BLaER1 (cell line): ENCODE results near the gene LRIG3.
A peak's percentile ranks its signal among the peaks of the same experiment; 100 is the strongest.
"Not testable (repeated sequence)": the region's sequence is repeated elsewhere in the genome, so short reads cannot be mapped to it uniquely, and the experiment has no call there.

ENCODE experiments used
- H3K27ac ChIP-seq: shearing (Covaris generic); formaldehyde crosslinking; 2 replicates; pipeline ENCODE4 v1.8.1; 2022
- H3K27me3 ChIP-seq: shearing (Covaris generic); formaldehyde crosslinking; 2 replicates; pipeline ENCODE4 v1.8.1; 2022
- H3K36me3 ChIP-seq: shearing (Covaris generic); formaldehyde crosslinking; 2 replicates; pipeline ENCODE4 v1.8.1; 2022
- H3K4me1 ChIP-seq: shearing (Covaris generic); formaldehyde crosslinking; 2 replicates; pipeline ENCODE4 v1.8.1; 2022
- H3K4me2 ChIP-seq: shearing (Covaris generic); formaldehyde crosslinking; 2 replicates; pipeline ENCODE4 v1.8.1; 2022
- H3K4me3 ChIP-seq: shearing (Covaris generic); formaldehyde crosslinking; 2 replicates; pipeline ENCODE4 v1.8.1; 2022
- H3K9ac ChIP-seq: shearing (Covaris generic); formaldehyde crosslinking; 2 replicates; pipeline ENCODE4 v1.8.1; 2022
- H3K9me3 ChIP-seq: shearing (Covaris generic); formaldehyde crosslinking; 2 replicates; pipeline ENCODE4 v1.8.1; 2022
- H4K20me1 ChIP-seq: shearing (Covaris generic); formaldehyde crosslinking; 2 replicates; pipeline ENCODE4 v1.8.1; 2022
- Cebpa-rat ChIP-seq: shearing (Covaris generic); IDR thresholded peaks from 2 replicates; pipeline ENCODE4 v1.8.1; 2022

Gene LRIG3

DNA sequence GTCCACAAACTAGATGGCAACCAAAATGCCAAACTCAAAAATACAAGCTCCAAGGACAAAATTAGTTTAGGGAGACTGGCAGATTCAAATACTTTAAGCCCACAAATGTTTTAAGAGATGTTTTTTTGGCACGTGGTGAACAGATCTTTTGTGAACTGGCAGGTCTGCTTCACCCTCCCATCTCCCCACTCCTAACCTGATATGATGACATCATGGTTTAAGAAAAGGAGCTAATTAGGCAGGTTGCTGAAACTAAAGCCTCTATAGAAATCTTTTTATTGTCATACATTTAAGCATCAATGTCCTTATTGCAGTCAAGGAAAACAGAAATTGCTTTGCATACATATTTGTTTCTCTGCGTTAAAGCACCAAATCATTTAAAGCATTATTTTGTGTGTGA, 5.8 kb downstream of the LRIG3 start:
- TF ChIP-seq Cebpa-rat, result no peak
- no peak overlapping the region for H3K4me2 ChIP-seq
- H3K4me3 ChIP-seq, result no peak overlapping the region
- H3K27me3 ChIP-seq, result no peaks in the 10 kb centered on the region
- peaks cover 2% of the 10 kb centered on the region for H3K9me3 ChIP-seq
- H3K36me3 ChIP-seq, result no peaks in the 10 kb centered on the region
- H3K4me1 ChIP-seq, result no peaks in the 10 kb centered on the region
- H3K9ac ChIP-seq, result no peak overlapping the region
- no peak overlapping the region for H3K27ac ChIP-seq
- no peaks in the 10 kb centered on the region for H4K20me1 ChIP-seq

GRCh38 chr12:58907391-58907790, 12.9 kb downstream of the LRIG3 start:
- Histone ChIP-seq H3K27ac (no peak overlapping the region), H3K4me3 (no peak overlapping the region), H3K9ac (no peak overlapping the region), H4K20me1 (no peaks in the 10 kb centered on the region), H3K27me3 (no peaks in the 10 kb centered on the region), H3K4me1 (no peaks in the 10 kb centered on the region), H3K36me3 (no peaks in the 10 kb centered on the region), H3K4me2 (no peak overlapping the region), H3K9me3 (no peaks in the 10 kb centered on the region)
- TF ChIP-seq Cebpa-rat, result no peak

GRCh38 chr12:58906917-58907316, 13.4 kb downstream of the LRIG3 start:
- Histone ChIP-seq H4K20me1 (no peaks in the 10 kb centered on the region), H3K4me2 (no peak overlapping the region), H3K9me3 (no peaks in the 10 kb centered on the region), H3K36me3 (no peaks in the 10 kb centered on the region), H3K9ac (no peak overlapping the region), H3K4me1 (no peaks in the 10 kb centered on the region), H3K27ac (no peak overlapping the region), H3K4me3 (no peak overlapping the region), H3K27me3 (no peaks in the 10 kb centered on the region)
- no peak for TF ChIP-seq Cebpa-rat

DNA sequence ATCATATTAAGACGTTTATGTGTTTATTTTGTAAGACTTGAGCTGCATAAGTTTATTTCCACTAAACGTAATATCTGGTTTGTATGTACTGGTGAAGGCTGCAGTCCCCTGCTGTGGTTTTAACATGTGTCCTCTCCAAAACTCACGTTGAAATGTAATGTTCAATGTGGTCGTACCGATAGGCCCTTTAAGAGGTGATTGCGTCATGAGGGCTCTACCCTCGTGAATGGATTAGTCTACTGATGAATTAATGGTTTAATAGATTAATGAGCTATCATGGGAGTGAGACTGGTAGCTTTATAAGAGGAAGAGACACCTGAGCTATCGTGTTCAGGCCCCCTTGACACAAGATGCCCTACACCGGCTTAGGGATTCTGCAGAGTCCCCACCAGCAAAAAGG, 14.9 kb downstream of the LRIG3 start:
- no peak overlapping the region for H3K4me3 ChIP-seq

GRCh38 chr12:58902726-58903125, 17.6 kb downstream of the LRIG3 start:
- H3K36me3 ChIP-seq, H3K27me3 ChIP-seq, H4K20me1 ChIP-seq, H3K4me3 ChIP-seq, H3K9me3 ChIP-seq, H3K4me2 ChIP-seq, H3K4me1 ChIP-seq, H3K9ac ChIP-seq, H3K27ac ChIP-seq: not testable (repeated sequence)

More for the DNA sequence above, 14.9 kb downstream of the LRIG3 start:
- no peaks in the 10 kb centered on the region for H3K9me3 ChIP-seq
- H4K20me1 ChIP-seq, result no peaks in the 10 kb centered on the region
- TF ChIP-seq Cebpa-rat, result 0 out of 2 replicates have a peak, but pooled peaks have one; percentile 18
- no peaks in the 10 kb centered on the region for H3K36me3 ChIP-seq
- no peak overlapping the region for H3K27ac ChIP-seq
- H3K27me3 ChIP-seq, result no peaks in the 10 kb centered on the region
- no peaks in the 10 kb centered on the region for H3K4me1 ChIP-seq
- no peak overlapping the region for H3K9ac ChIP-seq
- no peak overlapping the region for H3K4me2 ChIP-seq

DNA sequence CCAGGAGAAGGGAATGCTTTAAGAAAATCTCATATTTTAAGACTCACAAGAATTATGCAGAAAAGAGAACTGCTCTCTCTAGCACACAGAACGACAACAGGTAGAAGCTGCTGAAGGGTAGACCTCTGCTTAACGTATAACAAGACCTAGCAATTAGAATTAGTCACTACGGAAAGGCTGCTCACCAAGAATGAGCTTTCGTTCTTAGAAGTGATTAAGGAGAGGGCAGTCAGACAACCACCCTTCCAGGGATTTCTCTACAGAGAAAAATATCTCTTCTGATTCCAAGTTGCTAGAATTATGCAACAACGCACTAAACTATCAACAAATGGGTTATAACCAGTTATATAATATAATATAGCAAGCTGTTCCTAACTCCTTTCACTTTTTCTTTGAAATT, 18.6 kb downstream of the LRIG3 start:
- no peak for TF ChIP-seq Cebpa-rat
- H3K36me3 ChIP-seq, result no peaks in the 10 kb centered on the region
- no peaks in the 10 kb centered on the region for H3K9me3 ChIP-seq
- no peak overlapping the region for H3K4me3 ChIP-seq
- no peaks in the 10 kb centered on the region for H4K20me1 ChIP-seq
- no peaks in the 10 kb centered on the region for H3K4me1 ChIP-seq
- H3K4me2 ChIP-seq, result no peak overlapping the region
- no peak overlapping the region for H3K9ac ChIP-seq
- H3K27me3 ChIP-seq, result no peaks in the 10 kb centered on the region
- H3K27ac ChIP-seq, result no peak overlapping the region

DNA sequence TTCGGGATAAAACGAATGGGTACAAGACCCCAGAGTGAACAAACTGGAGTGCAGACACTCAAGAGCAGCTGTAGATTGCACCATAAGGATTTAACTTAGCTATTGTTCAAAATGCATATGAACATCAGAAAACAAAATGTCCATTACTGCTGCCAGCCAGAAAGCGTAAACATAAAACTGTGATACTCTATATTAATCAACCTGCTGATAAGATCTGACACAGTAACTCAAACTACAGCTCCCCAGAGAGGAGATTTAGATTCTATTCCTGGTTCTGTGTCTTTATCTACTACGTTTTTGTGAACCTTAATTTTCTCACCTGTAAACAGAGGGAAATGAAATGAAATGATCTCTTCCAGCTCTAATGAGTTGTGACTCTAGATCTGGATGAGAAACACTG, 22.3 kb downstream of the LRIG3 start:
- no peak overlapping the region for H3K4me3 ChIP-seq
- no peaks in the 10 kb centered on the region for H3K9me3 ChIP-seq
- H3K4me2 ChIP-seq, result no peak overlapping the region
- H3K9ac ChIP-seq, result no peak overlapping the region
- no peaks in the 10 kb centered on the region for H4K20me1 ChIP-seq
- no peaks in the 10 kb centered on the region for H3K4me1 ChIP-seq
- no peak for TF ChIP-seq Cebpa-rat
- no peak overlapping the region for H3K27ac ChIP-seq
- no peaks in the 10 kb centered on the region for H3K36me3 ChIP-seq
- no peaks in the 10 kb centered on the region for H3K27me3 ChIP-seq

- Histone ChIP-seq H3K27ac (no peak overlapping the region), H3K27me3 (no peaks in the 10 kb centered on the region), H3K9ac (no peak overlapping the region), H3K4me2 (no peak overlapping the region), H3K9me3 (no peaks in the 10 kb centered on the region), H3K4me1 (no peaks in the 10 kb centered on the region), H4K20me1 (no peaks in the 10 kb centered on the region), H3K4me3 (no peak overlapping the region), H3K36me3 (no peaks in the 10 kb centered on the region)
- TF ChIP-seq Cebpa-rat, result no peak
Measured at GRCh38 chr12:58896278-58896677, 24.0 kb downstream of the LRIG3 start.

DNA sequence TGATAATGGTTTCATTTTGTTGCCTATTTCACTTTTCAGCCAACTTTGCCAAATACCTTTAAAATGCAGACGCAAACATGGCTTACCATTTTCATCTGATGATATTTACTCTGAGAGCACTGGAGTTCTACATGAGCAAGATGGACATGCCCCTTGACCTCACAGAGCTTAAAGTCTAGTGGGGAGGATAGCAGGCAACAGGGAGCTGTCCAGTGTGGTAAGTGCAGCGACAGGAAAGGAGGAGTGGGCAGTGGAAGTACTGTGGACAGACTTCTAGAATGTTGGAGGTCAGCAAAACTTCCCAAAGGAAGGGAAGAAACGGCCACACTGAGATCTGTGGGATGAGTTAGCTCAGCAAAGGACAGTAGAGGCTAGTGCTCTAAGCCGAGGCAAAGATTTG, 25.3 kb downstream of the LRIG3 start:
- no peaks in the 10 kb centered on the region for H4K20me1 ChIP-seq
- no peaks in the 10 kb centered on the region for H3K36me3 ChIP-seq
- no peak overlapping the region for H3K4me3 ChIP-seq
- H3K9ac ChIP-seq, result no peak overlapping the region
- H3K27ac ChIP-seq, result no peak overlapping the region
- H3K9me3 ChIP-seq, result no peaks in the 10 kb centered on the region
- H3K4me2 ChIP-seq, result no peak overlapping the region
- no peaks in the 10 kb centered on the region for H3K27me3 ChIP-seq
- TF ChIP-seq Cebpa-rat, result no peak
- no peaks in the 10 kb centered on the region for H3K4me1 ChIP-seq

DNA sequence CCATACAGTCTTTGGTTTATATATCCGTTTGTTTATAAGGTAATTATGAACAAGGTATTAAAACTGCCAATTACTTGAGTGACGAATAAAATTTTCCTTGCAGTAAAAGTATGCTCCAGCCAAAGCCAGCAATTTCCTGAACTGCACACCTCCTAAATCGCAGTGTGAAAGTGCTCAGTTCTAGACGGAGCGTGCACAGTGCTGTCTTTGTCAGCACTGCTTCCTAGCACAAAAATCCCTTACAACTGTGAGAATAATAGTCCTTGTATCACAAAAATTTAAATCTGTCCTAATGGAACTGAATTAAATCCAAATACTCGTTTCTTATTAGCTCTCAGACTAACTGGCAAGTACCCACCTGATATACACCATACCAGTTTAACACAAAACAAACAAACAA, 26.3 kb downstream of the LRIG3 start:
- no peak for TF ChIP-seq Cebpa-rat
- no peak overlapping the region for H3K4me3 ChIP-seq
- H3K27ac ChIP-seq, result no peak overlapping the region
- no peaks in the 10 kb centered on the region for H3K9me3 ChIP-seq
- H3K36me3 ChIP-seq, result no peaks in the 10 kb centered on the region
- no peaks in the 10 kb centered on the region for H4K20me1 ChIP-seq
- no peaks in the 10 kb centered on the region for H3K4me1 ChIP-seq
- no peaks in the 10 kb centered on the region for H3K27me3 ChIP-seq
- no peak overlapping the region for H3K4me2 ChIP-seq
- no peak overlapping the region for H3K9ac ChIP-seq

GRCh38 chr12:58893495-58893894, 26.8 kb downstream of the LRIG3 start:
- Histone ChIP-seq H3K9ac (no peak overlapping the region), H3K9me3 (no peaks in the 10 kb centered on the region), H3K27me3 (no peaks in the 10 kb centered on the region), H4K20me1 (no peaks in the 10 kb centered on the region), H3K4me3 (no peak overlapping the region), H3K27ac (no peak overlapping the region), H3K4me2 (no peak overlapping the region), H3K36me3 (no peaks in the 10 kb centered on the region), H3K4me1 (no peaks in the 10 kb centered on the region)
- TF ChIP-seq Cebpa-rat, result no peak
